ENCODE results near the gene KCNMA1. TPM values are rescaled to one million over a fixed set of nuclear protein-coding genes. Genes with fewer than 3 reads are reported as not detected.

KCNMA1 gene
- total RNA-seq, 2 donors from 2014 or later: 29.1 to 37.9 TPM

GRCh38 chr10:77016855-77017254, 620.8 kb downstream of the KCNMA1 start:
- intact Hi-C loops (cut with DNase I): no loop called here
- no peak overlapping the region for H3K4me3 ChIP-seq
- H3K36me3 ChIP-seq: no peaks in the 10 kb centered on the region
- DNase-seq (ENCODE audit: low spot score): no peak
- WGBS: 85% methylated on average over 4 of the region's 4 CpGs
- H3K27ac ChIP-seq: no peak overlapping the region
- H3K9me3 ChIP-seq: no peaks in the 10 kb centered on the region
- TF ChIP-seq POLR2AphosphoS5 (IDR thresholded peaks at IDR 0.05) (no peak), POLR2A (IDR thresholded peaks at IDR 0.05) (no peak), CTCF (IDR thresholded peaks at IDR 0.05) (no peak)
- H3K4me1 ChIP-seq (replicated peaks): no peaks in the 10 kb centered on the region
- no peaks in the 10 kb centered on the region for H3K27me3 ChIP-seq (replicated peaks; ENCODE audit: insufficient read depth)

- no peak for DNase-seq (ENCODE audit: low spot score)
- no peaks in the 10 kb centered on the region for H3K27me3 ChIP-seq (replicated peaks; ENCODE audit: insufficient read depth)
- no peaks in the 10 kb centered on the region for H3K36me3 ChIP-seq
- no peak overlapping the region for H3K4me3 ChIP-seq
- TF ChIP-seq POLR2A (IDR thresholded peaks at IDR 0.05) (no peak), CTCF (IDR thresholded peaks at IDR 0.05) (no peak), POLR2AphosphoS5 (IDR thresholded peaks at IDR 0.05) (no peak)
- no peak overlapping the region for H3K27ac ChIP-seq
- no peaks in the 10 kb centered on the region for H3K9me3 ChIP-seq
- intact Hi-C loops (cut with DNase I): no loop called here
- H3K4me1 ChIP-seq (replicated peaks): no peaks in the 10 kb centered on the region
- WGBS: 63% methylated on average over 7 of the region's 7 CpGs
Observed at GRCh38 chr10:77016278-77016815, 621.3 kb downstream of the KCNMA1 start.

GRCh38 chr10:77015360-77015759, 622.2 kb downstream of the KCNMA1 start:
- no peak for TF ChIP-seq CTCF (IDR thresholded peaks at IDR 0.05)
- TF ChIP-seq POLR2A (IDR thresholded peaks at IDR 0.05): no peak
- no peak for TF ChIP-seq POLR2AphosphoS5 (IDR thresholded peaks at IDR 0.05)
- WGBS: 97% methylated on average over 1 of the region's 1 CpG
- Histone ChIP-seq H3K4me1 (replicated peaks) (no peaks in the 10 kb centered on the region), H3K9me3 (no peaks in the 10 kb centered on the region), H3K27ac (no peak overlapping the region), H3K4me3 (no peak overlapping the region), H3K36me3 (no peaks in the 10 kb centered on the region), H3K27me3 (replicated peaks; ENCODE audit: insufficient read depth) (no peaks in the 10 kb centered on the region)
- no peak for DNase-seq (ENCODE audit: low spot score)
- intact Hi-C loops (cut with DNase I): no loop called here

GRCh38 chr10:77012812-77013500, 624.7 kb downstream of the KCNMA1 start:
- Histone ChIP-seq H3K9me3 (no peaks in the 10 kb centered on the region), H3K36me3 (no peaks in the 10 kb centered on the region), H3K27ac (no peak overlapping the region), H3K4me1 (replicated peaks) (no peaks in the 10 kb centered on the region), H3K27me3 (replicated peaks; ENCODE audit: insufficient read depth) (no peaks in the 10 kb centered on the region), H3K4me3 (no peak overlapping the region)
- TF ChIP-seq CTCF (IDR thresholded peaks at IDR 0.05) (no peak), POLR2A (IDR thresholded peaks at IDR 0.05) (no peak), POLR2AphosphoS5 (IDR thresholded peaks at IDR 0.05) (no peak)
- intact Hi-C loops (cut with DNase I): no loop called here
- DNase-seq (ENCODE audit: low spot score): no peak
- WGBS: 42% methylated on average over 2 of the region's 2 CpGs
